ENCODE measurements around the gene MRPL58. TPM values are rescaled to one million over a fixed set of nuclear protein-coding genes. Genes with fewer than 3 reads are reported as not detected.
"Not testable (repeated sequence)": the region's sequence is repeated elsewhere in the genome, so short reads cannot be mapped to it uniquely, and the experiment has no call there.

MRPL58 gene
- total RNA-seq, 1 donor from 2014 or later = 38.7 TPM

GRCh38 chr17:75044716-75045115 is 32.2 kb downstream of the MRPL58 start:
- DNase-seq (ENCODE audit: extremely low read depth, low read depth, low spot score) = no peak

DNA sequence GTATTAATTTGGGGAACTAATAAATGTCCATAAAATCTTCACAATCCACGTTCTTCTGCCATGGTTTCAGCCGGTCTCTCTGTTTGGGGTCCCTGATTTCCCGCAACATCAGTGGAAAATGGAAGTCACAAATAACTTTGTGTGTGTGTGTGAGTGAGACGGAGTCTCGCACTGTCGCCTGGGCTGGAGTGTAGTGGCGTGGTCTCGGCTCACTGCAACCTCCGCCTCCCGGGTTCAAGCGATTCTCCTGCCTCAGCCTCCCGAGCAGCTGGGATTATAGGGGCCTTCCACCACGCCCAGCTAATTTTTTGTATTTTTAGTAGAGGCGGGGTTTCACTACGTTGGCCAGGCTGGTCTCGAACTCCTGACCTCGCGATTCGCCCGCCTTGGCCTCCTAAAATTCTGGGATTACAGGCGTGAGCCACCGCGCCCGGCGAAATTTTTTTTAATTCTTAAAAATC is 33.5 kb downstream of the MRPL58 start:
- not testable (repeated sequence) for DNase-seq (ENCODE audit: extremely low read depth, low read depth, low spot score)

- DNase-seq (ENCODE audit: extremely low read depth, low read depth, low spot score) = peak; percentile 73
Observed at GRCh38 chr17:75046407-75047289, 34.2 kb downstream of the MRPL58 start, which contains the start of the genes ATP5PD and KCTD2. ATP5PD (minus strand) TSS chr17:75046969; CDS start chr17:75042650, 4,319 bp downstream. KCTD2 (plus strand) TSS chr17:75047225; CDS start chr17:75047251, 26 bp downstream.

DNA sequence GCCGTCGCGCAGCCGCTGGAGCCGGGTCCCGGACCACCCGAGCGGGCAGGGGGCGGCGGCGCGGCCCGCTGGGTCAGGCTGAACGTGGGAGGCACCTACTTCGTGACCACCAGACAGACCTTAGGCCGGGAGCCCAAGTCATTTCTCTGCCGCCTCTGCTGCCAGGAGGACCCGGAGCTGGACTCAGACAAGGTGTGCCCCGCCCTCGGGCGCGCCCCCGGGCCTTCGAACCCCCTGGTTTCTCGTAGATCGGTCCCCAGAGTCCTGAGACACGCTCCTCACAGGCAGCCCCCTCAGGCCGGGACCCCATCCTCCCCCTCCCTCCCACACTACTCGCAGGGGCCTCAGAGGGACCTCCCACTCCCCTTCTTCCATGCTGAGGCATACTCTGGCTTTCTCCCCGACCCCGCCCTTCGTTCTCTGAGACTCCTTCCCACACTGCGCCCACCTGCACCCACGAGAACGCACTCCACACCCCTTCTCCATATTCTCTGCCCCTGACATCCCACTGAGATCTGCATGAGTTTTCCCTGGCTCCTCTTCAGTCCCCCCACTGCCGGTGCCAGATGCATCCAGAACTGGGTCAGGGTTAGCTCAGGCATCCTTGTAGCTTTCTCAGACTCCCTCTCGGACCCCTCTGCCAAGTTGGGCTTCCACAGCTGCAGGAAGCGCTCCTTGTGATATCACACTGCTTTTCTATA is 35.1 kb downstream of the MRPL58 start:
- DNase-seq (ENCODE audit: extremely low read depth, low read depth, low spot score) = no peak

- DNase-seq (ENCODE audit: extremely low read depth, low read depth, low spot score) = no peak
Observed at GRCh38 chr17:75048249-75048878, 35.9 kb downstream of the MRPL58 start.

- DNase-seq (ENCODE audit: extremely low read depth, low read depth, low spot score) = no peak
Observed at GRCh38 chr17:75049057-75049456, 36.6 kb downstream of the MRPL58 start.

GRCh38 chr17:75049706-75050105 is 37.2 kb downstream of the MRPL58 start:
- DNase-seq (ENCODE audit: extremely low read depth, low read depth, low spot score) = no peak

DNA sequence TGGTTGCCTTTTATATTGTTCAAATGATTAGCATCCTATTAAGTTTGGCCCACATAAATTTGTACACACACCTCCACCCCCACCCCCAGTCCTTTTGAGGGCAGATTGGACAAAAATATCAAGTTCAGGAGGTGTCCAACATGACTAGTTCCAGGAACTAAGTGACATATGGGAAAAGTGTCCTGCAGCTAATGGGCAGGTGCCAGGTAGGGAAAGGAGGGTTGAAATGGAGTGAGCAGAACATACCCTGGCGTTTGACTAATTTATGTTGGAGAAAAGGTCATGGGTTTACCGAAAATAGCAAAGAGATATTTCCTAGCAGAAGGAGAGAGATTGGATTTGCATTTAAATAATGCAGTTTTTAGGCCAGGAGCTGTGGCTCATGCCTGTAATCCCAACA is 39.5 kb downstream of the MRPL58 start:
- no peak for DNase-seq (ENCODE audit: extremely low read depth, low read depth, low spot score)

DNA sequence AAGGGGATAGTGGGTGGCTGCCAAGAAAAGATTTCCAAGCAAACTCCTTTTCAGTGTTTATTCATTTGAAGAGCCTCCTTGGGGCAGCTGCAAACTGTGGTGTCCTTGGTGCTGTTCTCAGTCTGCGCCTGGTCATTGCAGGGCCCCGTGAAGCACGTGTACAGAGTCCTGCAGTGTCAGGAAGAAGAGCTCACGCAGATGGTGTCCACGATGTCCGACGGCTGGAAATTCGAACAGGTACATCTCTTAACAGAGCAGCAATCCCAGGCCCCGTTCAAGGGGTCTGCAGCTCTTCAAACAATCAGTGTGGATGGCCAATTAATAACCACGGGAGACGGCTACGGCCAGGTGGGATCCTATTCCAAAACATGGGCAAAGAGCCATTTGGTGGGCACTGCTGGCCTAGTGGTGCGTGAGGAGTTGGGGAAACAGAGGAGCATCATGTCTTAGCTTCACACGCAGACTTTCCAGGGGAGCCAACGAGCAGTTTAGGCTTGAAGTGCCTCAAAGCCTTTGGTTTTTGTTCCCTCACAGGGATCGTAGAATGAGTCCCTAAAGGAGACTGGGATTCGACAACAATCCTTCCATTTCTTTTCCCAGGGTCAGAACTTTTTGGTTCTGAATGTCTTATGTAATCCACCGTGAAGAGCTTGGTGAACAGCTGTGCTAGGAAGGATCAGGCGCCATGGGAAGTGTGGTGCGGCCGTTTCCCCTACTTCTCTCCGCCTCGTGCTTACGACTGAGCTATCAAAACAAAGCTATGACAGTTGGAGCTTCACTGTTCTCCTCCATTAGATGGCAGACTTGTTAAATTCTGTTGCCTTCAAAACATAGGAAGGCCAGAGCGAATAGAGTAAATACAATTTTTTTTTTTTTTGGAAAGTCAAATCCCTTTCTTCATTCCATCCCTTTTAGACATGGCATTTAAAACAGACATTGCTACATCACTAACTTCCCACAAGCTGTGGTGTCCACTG is 47.2 kb downstream of the MRPL58 start:
- DNase-seq (ENCODE audit: extremely low read depth, low read depth, low spot score) = no peak

- DNase-seq (ENCODE audit: extremely low read depth, low read depth, low spot score) = no peak
Observed at GRCh38 chr17:75060434-75061054, 48.1 kb downstream of the MRPL58 start.

DNA sequence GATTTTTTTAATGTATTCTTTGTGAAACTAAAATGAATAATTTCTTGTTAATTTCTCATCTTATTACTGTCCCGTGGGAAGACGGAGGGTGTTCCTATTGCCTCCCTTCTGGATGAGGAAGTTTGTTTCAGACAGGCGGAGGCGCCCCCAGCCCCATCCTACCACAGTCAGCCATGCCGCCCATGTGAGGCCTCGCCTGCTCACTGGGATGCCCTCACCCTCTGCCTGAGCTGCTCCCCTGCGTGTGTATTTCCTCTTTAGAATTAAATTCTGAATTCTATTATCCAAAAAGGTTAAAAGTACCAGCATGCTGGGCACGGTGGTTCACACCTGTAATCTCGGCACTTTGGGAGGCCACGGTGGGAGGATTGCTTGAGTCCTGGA is 48.6 kb downstream of the MRPL58 start:
- no peak for DNase-seq (ENCODE audit: extremely low read depth, low read depth, low spot score)

GRCh38 chr17:75061618-75062017 is 49.1 kb downstream of the MRPL58 start:
- no peak for DNase-seq (ENCODE audit: extremely low read depth, low read depth, low spot score)

DNA sequence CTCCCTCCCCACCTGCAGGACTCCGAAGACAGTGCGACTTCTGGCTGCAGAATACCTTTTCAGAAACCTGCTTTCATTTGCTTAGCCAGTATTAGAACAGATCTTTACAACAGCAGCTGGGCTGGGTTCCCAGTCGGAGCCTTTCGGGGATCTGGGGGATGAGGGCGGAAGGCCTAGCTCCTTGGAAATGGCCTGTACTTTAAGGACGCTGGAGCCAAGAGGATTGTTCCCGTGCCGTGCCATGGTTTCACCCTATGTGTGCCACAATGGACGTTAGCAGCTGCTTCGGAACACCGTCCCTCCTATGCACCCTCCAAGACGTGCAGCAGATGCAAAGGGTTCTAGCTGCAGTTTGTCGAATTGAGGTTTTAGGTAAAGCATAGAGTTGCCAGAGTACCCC is 50.7 kb downstream of the MRPL58 start:
- DNase-seq (ENCODE audit: extremely low read depth, low read depth, low spot score) = no peak

- no peak for DNase-seq (ENCODE audit: extremely low read depth, low read depth, low spot score)
Observed at GRCh38 chr17:75063626-75064025, 51.2 kb downstream of the MRPL58 start.

DNA sequence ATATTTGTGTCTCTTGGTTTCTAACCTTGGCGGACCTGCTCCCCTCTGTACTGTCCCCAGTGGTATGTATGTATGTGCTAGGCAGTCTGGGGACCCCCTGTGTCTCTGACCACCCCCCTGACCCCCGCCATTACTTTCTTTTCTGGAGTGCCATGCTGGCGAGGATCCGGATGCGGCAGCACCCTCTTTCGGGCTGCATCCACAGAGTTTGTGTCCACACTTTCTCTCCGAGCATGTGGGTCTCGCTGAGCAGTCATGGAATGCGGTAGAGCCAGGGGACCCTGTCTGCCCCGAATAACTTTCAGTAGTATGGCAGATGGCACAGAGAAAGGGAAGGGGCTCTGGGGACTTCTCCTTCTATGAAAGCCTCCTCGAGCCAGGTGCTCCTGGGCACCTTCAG is 51.6 kb downstream of the MRPL58 start:
- no peak for DNase-seq (ENCODE audit: extremely low read depth, low read depth, low spot score)

- DNase-seq (ENCODE audit: extremely low read depth, low read depth, low spot score) = no peak
Observed at GRCh38 chr17:75064460-75064859, 52.0 kb downstream of the MRPL58 start.

GRCh38 chr17:75064867-75065561 is 52.5 kb downstream of the MRPL58 start:
- DNase-seq (ENCODE audit: extremely low read depth, low read depth, low spot score) = no peak

DNA sequence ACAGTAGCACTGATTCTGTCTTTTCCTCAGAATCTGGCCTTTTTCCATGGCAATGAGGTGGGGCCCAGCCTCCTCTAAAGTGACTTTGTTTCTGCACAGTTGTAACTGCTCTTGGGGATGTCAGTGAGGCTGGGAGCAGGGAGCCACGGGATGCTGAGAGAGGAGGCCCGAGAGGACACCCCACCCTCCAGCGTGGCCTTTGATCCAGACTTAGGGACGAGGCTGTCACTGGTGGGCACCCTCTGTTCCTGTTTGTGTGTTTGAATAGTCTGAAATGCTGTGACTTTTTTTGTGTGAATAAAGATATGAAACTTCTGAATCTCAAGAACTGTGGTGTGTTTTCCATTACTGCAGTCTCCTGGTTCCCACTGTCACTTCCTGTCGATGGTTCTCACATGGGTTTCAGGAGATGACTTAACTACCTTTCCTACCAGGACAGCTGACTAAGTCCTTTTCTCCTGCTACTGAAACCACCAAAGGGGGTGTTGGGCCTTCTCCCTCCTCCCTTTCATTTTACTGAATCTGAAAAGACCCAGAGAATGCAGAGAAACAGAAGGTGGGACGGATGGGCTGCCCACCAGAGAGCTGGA is 53.2 kb downstream of the MRPL58 start:
- DNase-seq (ENCODE audit: extremely low read depth, low read depth, low spot score) = no peak

DNA sequence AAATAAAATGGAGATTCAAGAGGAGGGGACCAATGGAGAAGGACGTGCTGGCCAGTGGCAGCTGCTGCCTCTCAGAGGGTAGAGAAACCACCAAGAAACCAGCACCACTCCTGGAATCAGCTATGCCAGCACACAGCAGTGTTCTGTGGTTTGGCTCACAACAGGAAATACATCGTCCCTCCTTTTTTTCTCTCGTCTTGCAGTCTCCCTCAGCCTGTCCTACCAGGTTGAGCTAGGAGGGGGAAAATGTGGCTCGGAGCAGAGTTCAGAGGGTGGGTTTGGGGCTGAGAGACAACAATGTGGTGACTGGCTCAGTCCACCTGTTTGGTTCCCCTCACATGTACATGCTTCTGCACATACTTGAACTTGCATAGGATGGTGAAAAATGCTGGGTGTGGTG is 55.4 kb downstream of the MRPL58 start:
- no peak for DNase-seq (ENCODE audit: extremely low read depth, low read depth, low spot score)
